Measurements from ENCODE around the gene SOST. TPM values are rescaled to one million over a fixed set of nuclear protein-coding genes. Genes with fewer than 3 reads are reported as not detected.

SOST gene
- total RNA-seq, 2 experiments from 2014 or later: not detected

DNA sequence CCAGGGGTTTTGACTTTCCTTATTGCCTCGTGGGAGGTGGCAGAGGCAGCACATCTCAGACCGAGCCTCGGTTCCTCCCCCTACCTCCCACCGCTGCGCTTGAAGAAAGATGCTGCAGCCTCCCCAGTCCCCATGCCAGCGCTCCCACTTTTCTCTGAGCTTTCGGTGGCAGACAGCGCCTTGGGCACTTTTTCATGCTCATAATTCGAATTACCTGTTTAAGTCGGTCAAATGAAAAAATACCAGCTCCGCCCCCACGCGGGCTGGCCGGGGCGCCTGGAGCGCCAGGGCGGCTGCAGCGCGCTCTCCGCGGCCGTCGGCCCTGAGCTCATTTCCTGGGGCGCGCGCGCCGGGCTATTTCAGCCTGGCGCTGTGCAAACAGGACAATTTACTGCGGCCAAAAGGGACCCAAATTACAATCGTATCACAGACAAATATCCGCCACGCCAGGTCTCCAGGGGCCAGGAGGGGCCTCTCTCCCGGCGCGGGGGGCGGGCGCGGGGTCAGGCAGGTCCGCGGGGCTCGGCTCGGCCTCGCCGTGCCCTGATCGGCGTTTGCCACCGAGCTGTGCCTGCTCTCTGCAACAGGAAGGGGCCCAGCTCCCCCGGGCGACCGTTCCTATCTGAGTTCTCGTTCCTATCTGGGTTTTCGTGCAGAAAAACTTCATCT, 45.0 kb downstream of the SOST start:
- Mint-ChIP-seq H3K27ac (no peak overlapping the region), H3K4me1 (peaks cover 10% of the 10 kb centered on the region), H3K36me3 (no peaks in the 10 kb centered on the region), H3K9me3 (no peaks in the 10 kb centered on the region), H3K27me3 (peaks cover 63% of the 10 kb centered on the region), H3K4me3 (peak overlapping the region; percentile 62)
- peak; percentile 24 for DNase-seq

DNA sequence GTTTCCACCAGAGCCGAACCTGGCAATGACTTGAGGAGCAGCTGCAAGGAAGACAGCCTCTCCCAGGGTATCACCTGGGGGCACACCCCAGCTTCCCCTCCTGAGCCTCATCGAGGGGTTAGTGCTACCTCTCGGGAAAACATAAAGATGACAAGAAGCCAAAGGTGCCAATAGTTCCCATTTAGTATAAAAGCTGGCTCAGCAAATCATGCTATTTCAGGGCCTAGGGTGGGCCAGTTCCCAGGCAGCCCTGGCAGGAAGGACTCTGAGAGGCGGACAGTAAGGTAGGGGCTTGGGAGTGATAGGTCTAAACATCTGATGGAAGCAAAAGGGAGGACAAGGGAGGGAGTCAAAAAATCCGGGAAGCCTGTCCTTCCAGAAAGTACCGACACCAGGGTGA, 46.2 kb downstream of the SOST start:
- Mint-ChIP-seq H3K36me3 (no peaks in the 10 kb centered on the region), H3K4me1 (peaks cover 10% of the 10 kb centered on the region), H3K27ac (no peak overlapping the region), H3K27me3 (peaks cover 68% of the 10 kb centered on the region), H3K4me3 (no peak overlapping the region), H3K9me3 (no peaks in the 10 kb centered on the region)
- DNase-seq: no peak

DNA sequence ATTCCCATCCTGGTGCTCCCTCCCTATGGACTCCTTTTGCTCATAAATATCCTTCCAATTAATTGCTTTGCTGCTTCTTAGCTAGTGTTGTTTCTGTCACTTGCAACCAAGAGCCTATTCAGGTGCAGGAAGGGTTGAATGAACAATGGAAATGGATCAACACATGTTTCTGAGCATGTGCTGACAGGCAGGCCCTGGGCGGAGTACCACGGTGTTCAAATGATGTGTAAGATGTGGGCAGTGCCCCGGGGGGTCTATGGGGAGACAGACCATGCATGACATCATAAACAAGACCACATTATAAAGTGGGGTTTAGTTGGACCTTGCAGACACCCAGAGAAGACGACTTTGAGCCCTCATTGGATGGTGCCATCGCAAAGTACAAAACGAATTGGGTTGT, 48.5 kb downstream of the SOST start:
- Mint-ChIP-seq H3K36me3 (no peaks in the 10 kb centered on the region), H3K27me3 (peaks cover 58% of the 10 kb centered on the region)

DNA sequence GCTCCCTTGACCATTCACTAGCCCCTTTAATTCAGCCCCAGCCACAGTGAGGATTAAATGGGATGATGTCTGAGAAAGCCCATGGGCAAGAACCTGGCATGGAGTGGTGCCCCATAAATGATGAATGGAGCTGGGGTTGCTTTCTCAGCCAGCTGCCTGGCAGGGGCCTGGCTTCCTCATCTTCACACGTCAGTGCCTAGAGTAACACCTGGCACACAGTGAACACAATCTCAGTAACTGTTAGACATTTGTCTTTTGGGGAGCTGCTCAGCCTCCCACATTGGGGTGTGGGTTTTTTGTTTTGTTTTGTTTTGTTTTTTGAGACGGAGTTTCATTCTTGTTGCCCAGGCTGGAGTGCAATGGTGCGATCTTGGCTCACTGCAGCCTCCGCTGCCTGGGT, 49.4 kb downstream of the SOST start:
- Mint-ChIP-seq H3K27me3 (peaks cover 49% of the 10 kb centered on the region), H3K4me3 (no peak overlapping the region), H3K36me3 (no peaks in the 10 kb centered on the region), H3K4me1 (peaks cover 7% of the 10 kb centered on the region), H3K27ac (no peak overlapping the region), H3K9me3 (no peaks in the 10 kb centered on the region)
- no peak for DNase-seq

More for the DNA sequence above, 48.5 kb downstream of the SOST start:
- Mint-ChIP-seq H3K4me3 (no peak overlapping the region), H3K9me3 (no peaks in the 10 kb centered on the region), H3K27ac (no peak overlapping the region), H3K4me1 (peaks cover 10% of the 10 kb centered on the region)
- no peak for DNase-seq

DNA sequence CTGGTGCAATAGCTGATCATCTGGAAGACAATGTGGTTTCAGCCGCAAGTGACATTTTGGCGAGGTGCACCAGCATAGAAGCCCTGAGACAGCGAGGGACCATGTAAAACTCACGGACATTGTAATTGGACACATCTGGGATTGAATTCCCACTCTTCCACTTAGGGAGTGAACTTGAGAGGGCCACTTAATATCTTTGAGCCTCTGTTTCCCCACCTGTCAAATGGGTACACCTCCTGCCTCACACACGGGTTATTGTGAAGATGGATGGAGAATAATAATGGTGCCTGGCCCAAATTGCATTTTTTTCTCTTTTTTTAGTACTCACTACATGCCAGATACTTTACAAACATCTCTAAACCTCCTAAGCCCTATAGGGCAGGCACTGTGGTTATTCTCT, 51.4 kb downstream of the SOST start:
- Mint-ChIP-seq H3K36me3 (no peaks in the 10 kb centered on the region), H3K4me1 (peaks cover 3% of the 10 kb centered on the region), H3K4me3 (no peak overlapping the region), H3K27me3 (peaks cover 36% of the 10 kb centered on the region), H3K27ac (no peak overlapping the region), H3K9me3 (peaks cover 3% of the 10 kb centered on the region)
- no peak for DNase-seq

DNA sequence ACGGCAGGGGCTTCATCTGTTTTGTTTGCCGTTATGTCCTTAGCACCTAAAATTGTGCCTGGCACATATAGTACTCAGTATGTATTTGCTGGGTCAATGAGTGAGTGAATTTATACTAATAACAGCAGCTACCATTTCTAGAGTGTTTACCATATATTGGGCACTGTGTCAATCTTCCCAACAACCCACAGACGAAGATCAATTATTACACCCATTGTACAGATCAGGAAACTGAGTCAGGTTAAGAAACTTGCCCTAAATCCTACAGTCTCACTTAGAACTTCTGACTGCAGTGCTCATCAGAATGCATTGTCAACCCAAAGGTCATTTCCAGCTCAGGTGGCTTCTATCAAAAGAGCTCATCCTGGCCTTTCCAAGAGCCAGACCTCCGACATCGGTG, 52.4 kb downstream of the SOST start:
- Mint-ChIP-seq H3K9me3 (peaks cover 3% of the 10 kb centered on the region), H3K27ac (no peak overlapping the region), H3K4me1 (peaks cover 7% of the 10 kb centered on the region), H3K27me3 (peaks cover 31% of the 10 kb centered on the region), H3K4me3 (no peak overlapping the region), H3K36me3 (no peaks in the 10 kb centered on the region)
- DNase-seq: no peak

Other genes with a start within 250 kb of the SOST start
- gene ETV4, start 212.5 kb downstream of the SOST start, total RNA-seq: 1 to 10 TPM; 7.5 to 7.8 TPM
- under 1 TPM; 0.14 to 0.25 TPM for gene MEOX1, start 96.9 kb downstream of the SOST start, total RNA-seq
- gene DUSP3, start 20.2 kb upstream of the SOST start, total RNA-seq: 10 to 100 TPM; 21.2 to 22.3 TPM
- not detected for gene CFAP97D1, start 21.6 kb upstream of the SOST start, total RNA-seq
- gene MPP3, start 74.4 kb upstream of the SOST start, total RNA-seq: 1 to 10 TPM in 1 of 2 experiments, under 1 TPM in 1; 0.80 to 1.1 TPM
- not detected for gene CD300LG, start 88.4 kb upstream of the SOST start, total RNA-seq
- gene MPP2, start 148.7 kb upstream of the SOST start, total RNA-seq: 1 to 10 TPM; 5.2 to 6.5 TPM
- not detected for gene PPY, start 183.7 kb upstream of the SOST start, total RNA-seq
- gene PYY, start 195.1 kb upstream of the SOST start, total RNA-seq: not detected
- 1 to 10 TPM in 1 of 2 experiments, under 1 TPM in 1; 0.82 to 1.1 TPM for gene NAGS, start 245.8 kb upstream of the SOST start, total RNA-seq